IPS DF 19.7 (cell line): ENCODE measurements around the gene DNAH9.

Experiments used
- DNase-seq: peaks from one replicate; pipeline ENCODE4 v3.0.0-alpha.2; 2013; ENCODE audit warnings: low read depth, low spot score

Gene DNAH9

DNA sequence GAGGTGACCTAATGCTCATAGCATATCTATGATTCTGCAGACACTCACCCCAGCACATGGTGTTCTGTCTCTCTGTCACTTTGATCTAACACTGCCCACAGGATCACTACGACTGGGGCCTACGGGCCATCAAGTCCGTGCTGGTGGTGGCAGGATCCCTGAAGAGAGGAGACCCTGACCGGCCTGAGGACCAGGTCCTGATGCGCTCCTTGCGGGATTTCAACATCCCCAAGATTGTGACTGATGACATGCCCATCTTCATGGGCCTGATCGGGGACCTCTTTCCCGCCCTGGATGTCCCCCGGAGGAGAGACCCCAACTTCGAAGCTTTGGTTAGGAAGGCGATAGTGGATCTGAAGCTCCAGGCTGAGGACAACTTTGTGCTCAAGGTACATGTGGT, 146.4 kb downstream of the DNAH9 start:
- DNase-seq: no peak

DNA sequence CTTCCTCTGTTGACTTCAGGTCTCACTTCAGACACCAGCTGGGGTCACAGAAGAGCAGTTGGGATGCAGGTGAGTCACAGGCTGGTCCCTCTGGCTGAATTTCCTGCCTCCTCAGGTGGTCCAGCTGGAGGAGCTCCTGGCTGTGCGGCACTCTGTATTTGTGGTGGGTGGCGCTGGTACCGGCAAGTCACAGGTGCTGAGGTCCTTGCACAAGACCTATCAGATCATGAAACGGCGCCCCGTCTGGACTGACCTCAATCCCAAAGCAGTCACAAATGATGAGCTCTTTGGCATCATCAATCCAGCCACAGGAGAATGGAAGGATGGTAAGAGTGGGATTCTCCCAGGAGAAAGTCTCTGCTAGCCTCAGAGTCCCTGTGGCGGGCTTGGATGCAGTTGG, 149.2 kb downstream of the DNAH9 start:
- DNase-seq: no peak

- no peak for DNase-seq
Measured at GRCh38 chr17:11757815-11758214, 159.5 kb downstream of the DNAH9 start.

DNA sequence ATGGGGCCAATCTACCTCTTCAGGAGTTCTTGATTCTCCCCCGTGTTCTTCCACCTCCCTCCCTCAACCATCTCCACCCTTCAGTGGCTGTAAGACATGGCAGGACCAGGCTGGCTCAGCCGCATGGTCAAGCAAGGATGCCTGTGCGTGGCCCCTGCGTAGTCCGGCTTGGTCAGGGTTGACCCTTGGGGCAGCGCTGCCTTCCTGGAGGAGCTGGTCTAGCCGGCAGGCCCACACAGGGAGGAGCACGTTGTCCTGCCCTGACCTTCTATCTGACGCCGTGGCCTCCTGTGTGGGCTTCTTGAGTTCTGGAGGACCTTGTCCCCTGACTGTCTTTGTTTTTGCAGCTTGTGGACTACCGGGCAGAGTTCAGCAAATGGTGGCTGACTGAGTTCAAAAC, 169.8 kb downstream of the DNAH9 start:
- no peak for DNase-seq

- DNase-seq: no peak
Measured at GRCh38 chr17:11768981-11769380, 170.7 kb downstream of the DNAH9 start.

DNA sequence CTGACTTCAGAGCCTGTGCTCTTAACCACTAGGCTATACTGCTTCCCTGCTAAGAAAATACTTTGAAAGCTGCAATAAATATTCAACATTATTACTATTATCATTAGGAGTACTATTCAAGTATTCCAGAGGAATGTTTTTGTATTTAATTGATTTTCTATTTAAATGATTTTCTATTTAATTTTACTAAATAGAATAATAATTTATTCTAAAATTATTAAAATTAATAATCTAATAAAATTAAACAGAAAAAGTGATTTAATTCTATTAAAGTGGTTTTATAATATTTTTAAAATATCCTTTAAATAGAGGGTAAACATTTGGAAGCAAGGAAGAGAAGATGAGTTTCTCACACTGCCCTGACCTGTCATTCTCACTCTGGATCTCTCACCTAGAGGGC, 173.8 kb downstream of the DNAH9 start:
- no peak for DNase-seq

DNA sequence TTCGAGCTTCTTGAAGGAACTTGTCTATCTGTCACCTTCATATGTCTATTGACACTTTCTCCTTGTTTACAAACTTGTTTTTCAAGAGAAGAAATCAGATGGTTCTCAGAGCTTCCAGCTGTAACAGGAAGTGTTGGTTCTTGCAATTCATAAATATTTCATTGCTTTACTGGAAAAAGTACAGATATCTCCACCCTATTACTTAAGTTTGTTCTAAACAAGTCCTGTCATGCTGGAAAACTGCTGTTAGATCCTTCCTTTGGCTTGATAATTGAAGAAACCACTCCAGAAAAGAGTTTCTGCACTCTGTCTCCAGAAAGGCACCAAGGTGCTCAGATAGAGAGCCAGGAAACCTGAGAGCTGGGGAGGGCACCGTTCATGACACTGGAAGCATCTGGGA, 181.6 kb downstream of the DNAH9 start:
- DNase-seq: no peak

GRCh38 chr17:11780621-11781020, 182.4 kb downstream of the DNAH9 start:
- DNase-seq: no peak

GRCh38 chr17:11786711-11787438, 188.6 kb downstream of the DNAH9 start:
- no peak for DNase-seq

DNA sequence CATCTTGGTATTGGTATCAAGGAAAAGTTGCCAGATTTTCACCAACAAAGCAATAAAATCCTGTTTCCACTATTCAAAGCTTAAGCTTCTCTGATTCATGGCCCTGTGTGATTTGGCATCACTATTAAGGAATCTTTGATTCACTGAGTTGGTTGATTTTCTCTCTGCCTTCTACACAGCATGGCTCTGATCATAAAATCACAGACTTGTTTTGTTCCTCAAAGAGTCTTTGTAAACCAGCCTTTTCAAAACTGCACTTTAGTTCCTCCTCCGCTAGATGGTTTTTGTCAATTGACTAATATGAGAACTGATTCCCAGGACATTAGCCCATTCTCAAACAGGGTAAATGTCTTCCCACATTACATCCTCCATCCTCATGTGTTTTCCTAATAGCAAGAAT, 197.6 kb downstream of the DNAH9 start:
- no peak for DNase-seq

- DNase-seq: no peak
Measured at GRCh38 chr17:11797803-11798202, 199.5 kb downstream of the DNAH9 start.

GRCh38 chr17:11803231-11803969, 205.1 kb downstream of the DNAH9 start:
- DNase-seq: no peak

- no peak for DNase-seq
Measured at GRCh38 chr17:11805138-11805537, 206.9 kb downstream of the DNAH9 start.

DNA sequence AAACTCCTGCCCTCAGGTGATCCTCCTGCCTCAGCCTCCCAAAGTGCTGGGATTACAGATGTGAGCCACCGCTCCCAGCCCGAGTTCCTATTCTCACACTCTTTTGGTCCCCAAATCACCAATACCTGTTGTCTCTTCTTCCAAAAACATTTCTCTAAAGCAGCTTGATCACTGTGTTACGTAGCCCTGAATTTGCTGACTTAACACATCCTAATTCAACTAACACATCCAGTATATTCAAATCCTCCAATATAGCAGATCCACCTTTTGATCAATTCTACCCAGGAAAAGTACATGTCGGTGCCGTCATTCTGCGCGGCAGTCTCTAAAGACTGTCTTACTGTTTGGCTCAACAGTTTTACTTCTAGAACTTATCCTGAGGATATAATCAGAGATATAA, 207.7 kb downstream of the DNAH9 start:
- DNase-seq: no peak

DNA sequence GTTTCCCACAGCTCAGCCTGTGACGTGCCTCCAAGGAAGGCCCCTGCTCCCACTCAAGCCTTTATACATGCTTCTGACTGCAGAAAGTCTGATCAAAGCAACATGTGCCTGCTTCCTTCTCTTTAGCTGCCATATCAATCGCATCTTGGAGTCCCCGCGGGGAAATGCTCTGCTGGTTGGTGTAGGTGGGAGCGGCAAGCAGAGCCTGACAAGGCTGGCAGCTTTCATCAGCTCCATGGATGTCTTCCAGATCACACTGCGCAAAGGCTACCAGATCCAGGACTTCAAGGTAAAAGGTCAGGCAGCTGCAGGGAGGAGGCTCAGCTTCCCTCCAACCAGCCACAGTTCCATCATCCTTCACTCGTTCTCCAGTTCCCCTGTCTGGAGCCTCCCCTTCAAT, 209.3 kb downstream of the DNAH9 start:
- no peak for DNase-seq

DNA sequence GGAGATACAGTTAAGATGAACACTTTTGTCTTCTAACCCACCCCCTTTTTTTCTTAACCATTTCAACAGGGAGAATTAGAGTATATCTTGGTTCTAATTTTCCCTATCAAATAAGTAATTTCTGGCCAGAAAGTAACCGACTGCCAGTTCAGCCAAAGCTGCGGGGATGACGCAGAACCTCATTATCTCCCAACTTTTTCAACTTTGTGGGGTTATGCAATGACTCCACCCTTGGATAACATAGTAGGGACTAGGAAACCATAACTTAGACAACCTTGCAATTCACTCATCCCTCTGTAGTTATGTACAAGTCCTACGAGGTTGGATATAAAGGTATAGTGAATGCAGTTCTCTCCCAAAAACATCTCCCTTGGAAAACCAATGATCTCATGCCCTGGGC, 215.0 kb downstream of the DNAH9 start:
- DNase-seq: no peak

DNA sequence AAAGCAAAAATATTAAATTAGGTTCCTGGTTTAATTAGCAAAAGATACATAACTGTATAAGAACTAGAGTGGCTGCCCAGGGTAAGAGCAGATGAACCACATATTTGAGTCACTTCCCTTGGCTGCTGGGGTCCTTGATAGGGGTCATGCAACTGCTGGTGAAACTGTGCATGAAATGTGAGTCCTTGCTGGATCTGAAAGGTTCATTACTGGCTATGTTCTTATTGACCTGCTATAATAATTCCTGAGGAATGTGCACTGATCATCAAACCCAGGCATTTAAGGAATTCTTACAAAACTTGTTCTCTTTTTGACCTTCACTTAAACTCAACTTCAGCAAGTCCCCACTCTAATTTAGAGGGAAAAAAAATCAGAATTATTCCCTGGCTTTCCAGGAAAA, 215.6 kb downstream of the DNAH9 start:
- DNase-seq: no peak

GRCh38 chr17:11814655-11815262, 216.5 kb downstream of the DNAH9 start:
- DNase-seq: no peak

- no peak for DNase-seq
Measured at GRCh38 chr17:11816409-11816808, 218.1 kb downstream of the DNAH9 start.

DNA sequence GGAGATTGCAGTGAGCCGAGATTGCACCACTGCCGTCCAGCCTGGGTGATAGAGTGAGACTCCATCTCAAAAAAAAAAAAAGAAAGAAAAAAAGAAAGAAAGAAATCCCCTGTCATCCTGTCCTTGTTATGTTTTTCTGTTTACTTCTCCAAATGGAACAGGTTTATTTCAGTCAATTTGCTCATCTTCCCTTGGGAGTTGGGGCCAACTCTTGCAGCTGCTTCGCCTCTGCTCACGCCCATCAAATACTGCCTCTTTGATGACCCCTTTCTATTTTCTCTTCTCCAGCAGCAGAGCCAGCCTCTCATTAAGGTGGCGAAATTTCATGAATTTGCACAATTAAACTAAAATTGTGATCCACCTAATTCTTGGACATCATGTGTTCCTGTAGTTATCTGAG, 225.6 kb downstream of the DNAH9 start:
- DNase-seq: no peak

DNA sequence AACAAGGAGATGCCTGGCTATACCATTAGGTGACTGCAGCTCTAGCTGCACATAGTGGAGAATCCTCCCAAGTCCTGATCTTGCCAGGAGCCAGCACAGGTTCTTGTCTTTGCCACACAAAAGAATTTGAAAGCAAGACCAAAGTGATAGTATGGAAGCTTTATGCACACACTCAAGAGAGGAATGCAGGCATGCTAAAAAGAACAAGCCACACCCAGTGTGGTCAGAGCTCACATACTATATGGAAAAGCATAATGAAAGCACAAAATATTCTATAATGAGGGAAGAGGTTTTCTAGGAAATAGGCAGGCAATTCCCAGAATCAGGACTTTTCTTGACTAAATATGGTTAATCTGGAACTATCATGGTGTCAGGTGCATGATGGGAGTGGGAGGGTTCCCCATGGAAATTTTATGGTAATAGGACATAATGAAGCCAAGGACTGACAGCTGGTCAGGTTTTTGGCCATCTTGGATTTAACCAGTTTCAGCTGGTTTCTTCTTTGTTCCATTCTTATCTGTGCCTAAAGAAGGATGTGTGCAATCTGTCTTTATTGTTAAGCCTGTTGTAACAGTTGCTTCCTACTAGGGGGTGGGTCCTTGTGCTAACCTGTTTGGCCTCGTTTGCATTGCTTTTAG, 227.4 kb downstream of the DNAH9 start:
- DNase-seq: no peak

GRCh38 chr17:11832401-11833137, 234.3 kb downstream of the DNAH9 start:
- no peak for DNase-seq
